ENCODE data around the gene KLHL17. TPM values are rescaled to one million over a fixed set of nuclear protein-coding genes. Genes with fewer than 3 reads are reported as not detected.
A peak's percentile ranks its signal among the peaks of the same experiment; 100 is the strongest.

Gene KLHL17
- total RNA-seq, 1 experiment from 2014 or later, result 32.1 TPM

DNA sequence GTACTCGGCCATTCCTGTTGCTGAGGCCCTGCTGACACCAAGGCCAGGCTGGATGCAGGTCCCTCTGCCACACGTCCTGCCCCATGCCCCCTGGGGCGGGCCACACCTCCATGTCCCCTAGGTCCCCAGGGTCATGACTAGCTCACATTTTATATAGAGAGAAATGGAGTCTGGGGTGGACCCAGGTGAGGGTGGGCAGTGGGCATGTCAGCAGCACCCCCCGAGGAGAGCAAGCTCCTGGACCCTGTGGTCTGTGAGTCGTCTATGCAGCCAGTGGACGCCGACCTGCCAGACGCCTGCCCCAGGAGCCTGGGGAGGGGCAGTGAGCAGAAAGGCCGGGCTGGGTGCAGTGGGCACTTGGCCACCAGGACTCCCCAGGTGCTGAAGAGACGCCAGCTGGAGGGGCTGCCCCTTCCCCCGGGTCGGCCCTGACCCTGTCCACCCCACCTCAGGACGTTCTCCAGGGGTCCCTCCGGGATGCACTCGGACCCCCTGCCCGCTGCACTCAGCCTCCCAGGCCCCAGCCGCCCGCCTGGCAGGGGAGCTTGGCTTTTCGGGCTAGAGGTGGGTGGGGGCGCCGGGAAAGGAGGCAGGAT is 20.8 kb upstream of the KLHL17 start:
- Histone ChIP-seq H3K9me3 (ENCODE audit: low read length) (no peaks in the 10 kb centered on the region), H2AFZ (ENCODE audit: low read length) (no peak overlapping the region), H3K4me2 (ENCODE audit: low read length) (peak overlapping the region; percentile 53), H3K27me3 (ENCODE audit: low read length) (peaks cover 40% of the 10 kb centered on the region), H3K4me3 (ENCODE audit: low read length) (no peak overlapping the region), H3K27ac (ENCODE audit: low read length) (no peak overlapping the region), H3K9ac (ENCODE audit: low read length) (no peak overlapping the region), H3K36me3 (ENCODE audit: low read depth, low read length) (no peaks in the 10 kb centered on the region), H3K4me1 (ENCODE audit: insufficient read depth, low read length) (peaks cover 22% of the 10 kb centered on the region), H3K9me2 (replicated peaks; ENCODE audit: low read length) (no peaks in the 10 kb centered on the region), H3K79me2 (ENCODE audit: low read length) (no peaks in the 10 kb centered on the region), H3F3A (ENCODE audit: low read length, unreplicated experiment) (no peaks in the 10 kb centered on the region), H4K20me1 (ENCODE audit: low read length) (no peaks in the 10 kb centered on the region)
- POLR2A ChIA-PET (ENCODE audit: unreplicated experiment), result no interaction called here
- no peak for ATAC-seq
- no peak for DNase-seq
- intact Hi-C loops (cut with micrococcal nuclease), result loop anchor here (2.0 kb wide), 1 partner anchor 19 kb away; no protein-coding TSS in a partner anchor
- no TSS peak for BruUV-seq (replicated peaks)
- TF ChIP-seq EZH2 (IDR thresholded peaks at IDR 0.05; ENCODE audit: low read length, unreplicated experiment), result no peak
- TF ChIP-seq, protein P1, sequence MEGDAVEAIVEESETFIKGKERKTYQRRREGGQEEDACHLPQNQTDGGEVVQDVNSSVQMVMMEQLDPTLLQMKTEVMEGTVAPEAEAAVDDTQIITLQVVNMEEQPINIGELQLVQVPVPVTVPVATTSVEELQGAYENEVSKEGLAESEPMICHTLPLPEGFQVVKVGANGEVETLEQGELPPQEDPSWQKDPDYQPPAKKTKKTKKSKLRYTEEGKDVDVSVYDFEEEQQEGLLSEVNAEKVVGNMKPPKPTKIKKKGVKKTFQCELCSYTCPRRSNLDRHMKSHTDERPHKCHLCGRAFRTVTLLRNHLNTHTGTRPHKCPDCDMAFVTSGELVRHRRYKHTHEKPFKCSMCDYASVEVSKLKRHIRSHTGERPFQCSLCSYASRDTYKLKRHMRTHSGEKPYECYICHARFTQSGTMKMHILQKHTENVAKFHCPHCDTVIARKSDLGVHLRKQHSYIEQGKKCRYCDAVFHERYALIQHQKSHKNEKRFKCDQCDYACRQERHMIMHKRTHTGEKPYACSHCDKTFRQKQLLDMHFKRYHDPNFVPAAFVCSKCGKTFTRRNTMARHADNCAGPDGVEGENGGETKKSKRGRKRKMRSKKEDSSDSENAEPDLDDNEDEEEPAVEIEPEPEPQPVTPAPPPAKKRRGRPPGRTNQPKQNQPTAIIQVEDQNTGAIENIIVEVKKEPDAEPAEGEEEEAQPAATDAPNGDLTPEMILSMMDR (conservative IDR thresholded peaks at IDR 0.05; ENCODE audit: low read depth, low read length), result no peak
- TF ChIP-seq EZH2phosphoT487 (IDR thresholded peaks at IDR 0.05; ENCODE audit: borderline replicate concordance, low read length), result no peak
- CTCF ChIA-PET, result no interaction called here

DNA sequence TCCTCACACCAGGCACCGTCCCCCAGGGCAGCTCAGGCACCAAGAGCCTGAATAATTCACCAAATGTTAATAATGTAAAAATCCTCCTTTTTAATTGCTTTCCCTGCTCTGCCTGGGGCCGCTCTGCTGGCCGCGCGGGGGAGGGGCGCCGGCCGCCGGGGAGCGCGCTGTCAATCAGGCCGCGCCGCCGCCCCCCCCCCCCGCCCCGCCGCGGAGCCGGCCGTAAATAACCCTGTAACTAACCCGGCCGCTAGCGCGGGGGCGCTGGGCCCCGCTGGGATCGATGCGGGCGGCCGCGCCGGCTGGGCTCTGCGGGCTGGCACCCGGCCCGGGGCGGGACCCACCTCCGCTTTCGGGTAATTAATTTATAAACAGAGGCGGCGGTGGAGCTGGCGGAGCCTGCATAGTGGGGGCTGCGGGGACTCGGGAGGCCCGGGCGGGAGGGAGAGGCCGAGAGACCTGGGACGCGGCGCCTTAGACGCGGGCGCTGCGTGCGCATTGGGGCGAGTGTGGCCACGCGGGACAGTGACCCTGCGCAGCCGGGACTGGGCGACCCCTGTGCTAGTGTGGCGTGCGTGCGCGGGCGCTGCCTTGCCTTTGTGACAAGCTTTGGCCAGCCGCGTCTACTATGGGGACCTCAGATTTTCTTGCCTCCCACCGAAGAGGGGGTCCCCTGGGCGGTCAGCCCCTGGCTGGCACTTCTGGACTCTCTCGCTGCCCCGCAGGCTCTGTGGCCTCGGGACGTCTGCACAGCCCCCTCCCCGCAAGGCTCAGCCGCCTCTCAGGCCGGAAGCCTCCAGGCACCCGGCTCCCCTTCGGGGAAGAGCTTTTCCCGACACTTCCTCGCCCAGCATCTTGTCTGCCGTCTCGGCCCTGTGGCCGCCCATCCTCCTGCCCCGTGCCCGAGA is 20.0 kb upstream of the KLHL17 start:
- BruUV-seq (replicated peaks), result no TSS peak
- intact Hi-C loops (cut with micrococcal nuclease), result no loop called here
- CTCF ChIA-PET, result no interaction called here

More for the DNA sequence above, 20.0 kb upstream of the KLHL17 start:
- DNase-seq, result peak; percentile 40
- Histone ChIP-seq H3K4me1 (ENCODE audit: insufficient read depth, low read length) (peaks cover 22% of the 10 kb centered on the region), H3K79me2 (ENCODE audit: low read length) (no peaks in the 10 kb centered on the region), H4K20me1 (ENCODE audit: low read length) (no peaks in the 10 kb centered on the region), H3K36me3 (ENCODE audit: low read depth, low read length) (no peaks in the 10 kb centered on the region), H3K9me3 (ENCODE audit: low read length) (no peaks in the 10 kb centered on the region), H3K9me2 (replicated peaks; ENCODE audit: low read length) (no peaks in the 10 kb centered on the region), H3K4me2 (ENCODE audit: low read length) (peak overlapping the region; percentile 89), H3K9ac (ENCODE audit: low read length) (no peak overlapping the region), H3K27me3 (ENCODE audit: low read length) (peaks cover 34% of the 10 kb centered on the region), H3F3A (ENCODE audit: low read length, unreplicated experiment) (no peaks in the 10 kb centered on the region), H2AFZ (ENCODE audit: low read length) (peak overlapping the region; percentile 78), H3K27ac (ENCODE audit: low read length) (no peak overlapping the region), H3K4me3 (ENCODE audit: low read length) (peak overlapping the region; percentile 65)
- peak; percentile 33 for ATAC-seq
- TF ChIP-seq, protein P1 (conservative IDR thresholded peaks at IDR 0.05; ENCODE audit: low read depth, low read length), result no peak
- TF ChIP-seq EZH2phosphoT487 (IDR thresholded peaks at IDR 0.05; ENCODE audit: borderline replicate concordance, low read length) (peak; percentile 16; the same call in 1 of the 2 replicates), EZH2 (IDR thresholded peaks at IDR 0.05; ENCODE audit: low read length, unreplicated experiment) (no peak)
- POLR2A ChIA-PET (ENCODE audit: unreplicated experiment), result no interaction called here

Data from PC-3 (cell line).